Measurements from ENCODE around the gene ACTRT3. TPM values are rescaled to one million over a fixed set of nuclear protein-coding genes. Genes with fewer than 3 reads are reported as not detected.

The ACTRT3 gene
- total and polyA plus RNA-seq, 2 of the 13 experiments (the other 11 are each of a cell fraction or from before 2014, with no cell fraction given): 0.42 to 0.97 TPM

- no peak for TF ChIP-seq RERE (CRISPR knock-in tag; IDR thresholded peaks at IDR 0.05; ENCODE audit: low read depth)
- TF ChIP-seq ZNF746 (CRISPR knock-in tag; IDR thresholded peaks at IDR 0.05): no peak
- no peak for TF ChIP-seq ATF7-NPFF (CRISPR knock-in tag; IDR thresholded peaks at IDR 0.05; ENCODE audit: low read depth)
- no peak for TF ChIP-seq ZNF660 (CRISPR knock-in tag; IDR thresholded peaks at IDR 0.05; ENCODE audit: borderline replicate concordance, low read depth)
- TF ChIP-seq MAZ (IDR thresholded peaks at IDR 0.05; ENCODE audit: borderline replicate concordance, low read depth, low read length): no peak
- 0 out of 2 replicates have a peak, but pooled peaks have one; percentile 31 for TF ChIP-seq MAZ (CRISPR knock-in tag; IDR thresholded peaks at IDR 0.05; ENCODE audit: low read depth)
- peak; percentile 48; the same call in 1 of the 2 replicates for TF ChIP-seq ZNF564 (CRISPR knock-in tag; IDR thresholded peaks at IDR 0.05)
- TF ChIP-seq ZNF605 (CRISPR knock-in tag; IDR thresholded peaks at IDR 0.05): no peak
- peak; percentile 31; the same call in 1 of the 2 replicates for TF ChIP-seq GMEB1 (CRISPR knock-in tag; IDR thresholded peaks at IDR 0.05; ENCODE audit: borderline replicate concordance)
- no peak for TF ChIP-seq TBP (CRISPR knock-in tag; IDR thresholded peaks at IDR 0.05)
- TF ChIP-seq CCDC6 (CRISPR knock-in tag; IDR thresholded peaks at IDR 0.05): peak; percentile 51; the same call in 1 of the 2 replicates
- TF ChIP-seq GABPB1 (CRISPR knock-in tag; IDR thresholded peaks at IDR 0.05): peak; percentile 76; the same call in 1 of the 2 replicates
- TF ChIP-seq SP5 (CRISPR knock-in tag; IDR thresholded peaks at IDR 0.05; ENCODE audit: borderline replicate concordance, low read depth): no peak
- TF ChIP-seq KDM2A (CRISPR knock-in tag; IDR thresholded peaks at IDR 0.05; ENCODE audit: borderline replicate concordance, low read depth): peak; percentile 37; the same call in 1 of the 2 replicates
- TF ChIP-seq ZNF235 (CRISPR knock-in tag; IDR thresholded peaks at IDR 0.05; ENCODE audit: borderline replicate concordance): no peak
- peak; percentile 7; the same call in 1 of the 2 replicates for TF ChIP-seq ZNF281 (CRISPR knock-in tag; IDR thresholded peaks at IDR 0.05; ENCODE audit: borderline replicate concordance)
- peak; percentile 41 for TF ChIP-seq RBM39 (IDR thresholded peaks at IDR 0.05; ENCODE audit: low read depth, low read length, poor library complexity, severe bottlenecking)
Observed at GRCh38 chr3:169769287-169770181, at the start of gene ACTRT3 (continued).
